Endothelial cell of umbilical vein (primary cell): ENCODE measurements around the gene TTC23L. TPM values are rescaled to one million over a fixed set of nuclear protein-coding genes. Genes with fewer than 3 reads are reported as not detected.

ENCODE experiments used
- BruUV-seq: library from RNA; stranded (reverse); fragments of 400-500 nt; replicated peaks from 2 replicates; lab custom pipeline; 2021; lab: Mats Ljungman, UMichigan
- CTCF ChIA-PET: fragments of 300-600, 350-600 bp; sonication (Branson Sonifier 250); formaldehyde crosslinking; loops from one replicate; lab custom pipeline; 2021; ENCODE audit warnings: antibody characterized with exemption, inconsistent platforms; lab: Charles Lee
- POLR2A ChIA-PET: fragments of 300-600, 350-600 bp; sonication (Branson Sonifier 250); formaldehyde crosslinking; loops from one replicate; lab custom pipeline; 2021; ENCODE audit warnings: antibody characterized with exemption, inconsistent platforms; lab: Charles Lee
- DNase-seq: peaks from one replicate; pipeline ENCODE4 v3.0.0-alpha.2; 2011; ENCODE audit warnings: low read depth, low spot score
- FAIRE-seq: peaks from 2 replicates; lab custom pipeline; 2011; peaks lifted over from hg19 to GRCh38; lab: Jason Lieb, UNC
- H2AFZ ChIP-seq: 2 replicates; pipeline ENCODE4 v1.6.0; 2012; ENCODE audit warnings: low read depth, low read length, control low read depth, inconsistent platforms
- H3K27ac ChIP-seq: 2 replicates; pipeline ENCODE4 v1.5.1; 2011; ENCODE audit warnings: low read depth, mild to moderate bottlenecking, control low read depth, low read length, moderate library complexity; ENCODE audit not compliant: insufficient read depth
- H3K27me3 ChIP-seq, 2 experiments: 2 replicates each; pipeline versions ENCODE4 v1.6.0 to v1.6.1; 2011; ENCODE audit warnings: low read length in 2 of 2, mixed read lengths in 1 of 2; ENCODE audit not compliant: control insufficient read depth in 2 of 2, insufficient read depth in 2 of 2
- H3K36me3 ChIP-seq, 2 experiments: 2 replicates in 1 of 2; 3 replicates in 1 of 2; pipeline ENCODE4 v1.5.1; 2011; ENCODE audit warnings: low read length in 2 of 2, mild to moderate bottlenecking in 1 of 2, moderate library complexity in 1 of 2; ENCODE audit not compliant: control insufficient read depth in 2 of 2, insufficient read depth in 2 of 2; ENCODE audit errors: extremely low read depth in 1 of 2
- H3K4me1 ChIP-seq: 3 replicates; pipeline ENCODE4 v1.5.1; 2011; ENCODE audit warnings: mild to moderate bottlenecking, low read length; ENCODE audit not compliant: control insufficient read depth, insufficient read depth; ENCODE audit errors: extremely low read depth
- H3K4me2 ChIP-seq: 2 replicates; pipeline ENCODE4 v1.6.1; 2011; ENCODE audit warnings: low read length, control low read depth, mixed read lengths; ENCODE audit not compliant: insufficient read depth
- H3K4me3 ChIP-seq, 3 experiments: fragments of 200-600 bp in 1 of 3; sonication (generic), shearing (Covaris generic) in 1 of 3; replicated peaks in 1 of 3; 2 replicates each; pipeline ENCODE4 v1.5.1; 2011 to 2016; ENCODE audit warnings: control low read depth in 3 of 3, low read length in 3 of 3, mild to moderate bottlenecking in 2 of 3, inconsistent platforms in 1 of 3, low read depth in 1 of 3, moderate library complexity in 1 of 3; ENCODE audit not compliant: insufficient read depth in 1 of 3
- H3K79me2 ChIP-seq: 2 replicates; pipeline ENCODE4 v1.6.0; 2012; ENCODE audit warnings: low read length, inconsistent platforms; ENCODE audit not compliant: control insufficient read depth, insufficient read depth
- H3K9ac ChIP-seq: replicated peaks from 2 replicates; pipeline ENCODE3; 2011; ENCODE audit warnings: low read length, control low read depth; ENCODE audit not compliant: insufficient read depth; ENCODE audit errors: extremely low read depth
- H3K9me1 ChIP-seq: replicated peaks from 3 replicates; pipeline ENCODE4 v1.6.0; 2011; ENCODE audit warnings: mild to moderate bottlenecking, low read length; ENCODE audit not compliant: control insufficient read depth, insufficient read depth; ENCODE audit errors: extremely low read depth
- H3K9me3 ChIP-seq: replicated peaks from 2 replicates; pipeline ENCODE4 v1.5.1; 2012; ENCODE audit warnings: low read length, inconsistent platforms; ENCODE audit not compliant: control insufficient read depth, insufficient read depth
- H4K20me1 ChIP-seq: replicated peaks from 2 replicates; pipeline ENCODE3; 2011; ENCODE audit warnings: mild to moderate bottlenecking, low read length; ENCODE audit not compliant: control insufficient read depth, insufficient read depth; ENCODE audit errors: extremely low read depth
- CTCF ChIP-seq, 2 donors: IDR thresholded peaks; 1 replicate in 1 of 2; 2 replicates in 1 of 2; pipeline ENCODE4 v1.5.1; 2011; ENCODE audit warnings: low read length in 2 of 2, mild to moderate bottlenecking in 2 of 2, moderate library complexity in 2 of 2, control low read depth in 1 of 2, inconsistent platforms in 1 of 2, low read depth in 1 of 2; ENCODE audit not compliant: insufficient read depth in 1 of 2; ENCODE audit errors: extremely low read depth in 1 of 2
- EZH2 ChIP-seq: IDR thresholded peaks from 2 replicates; pipeline ENCODE4 v1.6.1; 2012; ENCODE audit warnings: borderline replicate concordance, low read depth, mild to moderate bottlenecking, moderate library complexity, low read length, inconsistent platforms; ENCODE audit not compliant: severe bottlenecking
- FOS ChIP-seq: IDR thresholded peaks from 2 replicates; pipeline ENCODE4 v1.6.1; 2011; ENCODE audit warnings: mild to moderate bottlenecking, low read length, moderate library complexity, borderline replicate concordance; ENCODE audit not compliant: insufficient read depth
- GATA2 ChIP-seq: IDR thresholded peaks from 2 replicates; pipeline ENCODE4 v1.7.0; 2011; ENCODE audit warnings: low read depth, mild to moderate bottlenecking, moderate library complexity, mixed read lengths, low read length; ENCODE audit not compliant: insufficient read length, insufficient read depth
- JUN ChIP-seq: IDR thresholded peaks from 2 replicates; pipeline ENCODE4 v1.6.1; 2011; ENCODE audit warnings: borderline replicate concordance, low read depth; ENCODE audit not compliant: insufficient read length, insufficient read depth
- MAX ChIP-seq: IDR thresholded peaks from 2 replicates; pipeline ENCODE4 v1.6.1; 2011; ENCODE audit not compliant: insufficient read depth, insufficient read length
- MYC ChIP-seq: IDR thresholded peaks from one replicate; pipeline ENCODE4 v1.6.1; 2011; ENCODE audit warnings: mild to moderate bottlenecking, low read depth, low read length
- POLR2A ChIP-seq: IDR thresholded peaks from 2 replicates; pipeline ENCODE4 v1.6.1; 2012; ENCODE audit warnings: low read depth, mild to moderate bottlenecking, control low read depth, low read length
- POLR2AphosphoS5 ChIP-seq: IDR thresholded peaks from 2 replicates; pipeline ENCODE4 v1.6.1; 2012; ENCODE audit warnings: low read depth, mild to moderate bottlenecking, control low read depth, low read length, moderate library complexity; ENCODE audit not compliant: insufficient read depth
- dilution Hi-C: fragments of 300-500 bp; cut with MboI; formaldehyde crosslinking; loops from one replicate; pipeline ENCODE4 v1.15.0; 2019; ENCODE audit warnings: low sequenced_read_pairs; ENCODE audit not compliant: extremely low pct_ligation_motif_present
- intact Hi-C: fragments of 100-400 bp; cut with micrococcal nuclease; formaldehyde crosslinking; loops from one replicate; pipeline ENCODE4 v1.10.0; 2022
- polyA plus RNA-seq, 4 experiments: library from polyadenylated mRNA; depleted of rRNA in 3 of 4; stranded (reverse) in 3 of 4; unstranded in 1 of 4; fragments of >200 nt; gene quantifications; 2 replicates each; pipeline versions ENCODE4 v1.2.1 to v1.2.3, GENCODE V29; 2011 to 2012; ENCODE audit warnings: missing spikeins in 1 of 4
- total RNA-seq: library from RNA; stranded (reverse); gene quantifications from 2 replicates; pipeline ENCODE4 v1.2.3, GENCODE V29; 2021

TTC23L gene
- total and polyA plus RNA-seq, 2 donors (not counting 3 experiments of a cell fraction or from before 2014, with no cell fraction given) = not detected

GRCh38 chr5:34818717-34819116, 20.2 kb upstream of the TTC23L start:
- intact Hi-C loops (no loop called here), dilution Hi-C loops (no loop called here)
- DNase-seq (no peak), FAIRE-seq (no peak)
- Histone ChIP-seq H3K27me3 (no peaks in the 10 kb centered on the region), H4K20me1 (no peaks in the 10 kb centered on the region), H3K9ac (no peak overlapping the region), H3K4me2 (no peak overlapping the region), H3K4me3 (no peak overlapping the region), H3K27ac (no peak overlapping the region), H2AFZ (no peak overlapping the region), H3K9me1 (no peaks in the 10 kb centered on the region), H3K36me3 (peaks cover 25 to 56% of the 10 kb centered on the region in 2 experiments), H3K4me1 (no peaks in the 10 kb centered on the region), H3K79me2 (no peaks in the 10 kb centered on the region), H3K9me3 (no peaks in the 10 kb centered on the region)
- BruUV-seq = no TSS peak
- ChIA-PET POLR2A (no interaction called here), CTCF (interaction anchor here (0.7 to 1.5 kb wide), 2 partner anchors 10 to 29 kb away, joined by 3 to 4 read pairs; no protein-coding TSS in a partner anchor)
- TF ChIP-seq JUN (no peak), MAX (no peak), MYC (no peak), EZH2 (no peak), GATA2 (no peak), POLR2AphosphoS5 (no peak), POLR2A (no peak), FOS (no peak), CTCF (IDR thresholded peaks at IDR 0.05; ENCODE audit: extremely low read depth in 1 of 2, insufficient read depth in 1 of 2, low read depth in 1 of 2, low read length in 2 of 2) (no peak)
